A549 treated with dexamethasone at 1 μM for 4 hours (cell line): ENCODE measurements around the gene ATXN2. TPM values are rescaled to one million over a fixed set of nuclear protein-coding genes. Genes with fewer than 3 reads are reported as not detected.

ENCODE experiments used
- total RNA-seq: library from RNA; stranded (reverse); fragments of 200-300 nt; extraction: Qiagen RNA extraction; gene quantifications from 5 replicates; pipeline ENCODE4 v1.2.3, GENCODE V29; 2022

Gene ATXN2
- 39.2 to 64.9 TPM (median 55.3 TPM) in 5 replicates for total RNA-seq

GRCh38 chr12:111598637-111599452, at the start of gene ATXN2:
ATXN2 (minus strand) TSS chr12:111599315; CDS start chr12:111599034, 281 bp downstream.

GRCh38 chr12:111405859-111406473, 193.1 kb downstream of the ATXN2 start, which contains the start of gene SH2B3:
SH2B3 (plus strand) TSS chr12:111405923; CDS start chr12:111418146, 12,223 bp downstream.

Other genes with a start within 250 kb of the ATXN2 start
- gene PHETA1, start 230.2 kb downstream of the ATXN2 start, total RNA-seq: 6.8 to 11.5 TPM (median 9.8 TPM) in 5 replicates
- 4.8 to 5.8 TPM (median 5.2 TPM) in 5 replicates for gene SH2B3, start 193.4 kb downstream of the ATXN2 start, total RNA-seq
- gene BRAP, start 86.6 kb upstream of the ATXN2 start, total RNA-seq: 11.2 to 15.6 TPM (median 13.7 TPM) in 5 replicates
- gene ACAD10, start 86.7 kb upstream of the ATXN2 start, total RNA-seq: 7.5 to 11.3 TPM (median 9.8 TPM) in 5 replicates
- 68.8 to 81.4 TPM (median 79.4 TPM) in 5 replicates for gene ALDH2, start 167.6 kb upstream of the ATXN2 start, total RNA-seq
- 46.3 to 60.6 TPM (median 55.1 TPM) in 5 replicates for gene MAPKAPK5, start 242.9 kb upstream of the ATXN2 start, total RNA-seq